GM12865 (cell line): Measurements from ENCODE around the gene MSL1.

Experiments
- DNase-seq: peaks from one replicate; pipeline ENCODE4 v3.0.0; 2010; ENCODE audit warnings: low read depth
- H3K4me3 ChIP-seq: 2 replicates; pipeline ENCODE4 v1.5.1; 2011; ENCODE audit warnings: mild to moderate bottlenecking, low read depth, low read length, control low read depth
- TF ChIP-seq, protein P1 (sequence below): IDR thresholded peaks from 2 replicates; pipeline ENCODE4 v1.5.1; 2011; ENCODE audit warnings: low read length, control low read depth, low read depth, inconsistent platforms; ENCODE audit not compliant: insufficient read depth; ENCODE audit errors: missing control alignments

The MSL1 gene, protein sequence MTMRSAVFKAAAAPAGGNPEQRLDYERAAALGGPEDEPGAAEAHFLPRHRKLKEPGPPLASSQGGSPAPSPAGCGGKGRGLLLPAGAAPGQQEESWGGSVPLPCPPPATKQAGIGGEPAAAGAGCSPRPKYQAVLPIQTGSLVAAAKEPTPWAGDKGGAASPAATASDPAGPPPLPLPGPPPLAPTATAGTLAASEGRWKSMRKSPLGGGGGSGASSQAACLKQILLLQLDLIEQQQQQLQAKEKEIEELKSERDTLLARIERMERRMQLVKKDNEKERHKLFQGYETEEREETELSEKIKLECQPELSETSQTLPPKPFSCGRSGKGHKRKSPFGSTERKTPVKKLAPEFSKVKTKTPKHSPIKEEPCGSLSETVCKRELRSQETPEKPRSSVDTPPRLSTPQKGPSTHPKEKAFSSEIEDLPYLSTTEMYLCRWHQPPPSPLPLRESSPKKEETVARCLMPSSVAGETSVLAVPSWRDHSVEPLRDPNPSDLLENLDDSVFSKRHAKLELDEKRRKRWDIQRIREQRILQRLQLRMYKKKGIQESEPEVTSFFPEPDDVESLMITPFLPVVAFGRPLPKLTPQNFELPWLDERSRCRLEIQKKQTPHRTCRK

DNA sequence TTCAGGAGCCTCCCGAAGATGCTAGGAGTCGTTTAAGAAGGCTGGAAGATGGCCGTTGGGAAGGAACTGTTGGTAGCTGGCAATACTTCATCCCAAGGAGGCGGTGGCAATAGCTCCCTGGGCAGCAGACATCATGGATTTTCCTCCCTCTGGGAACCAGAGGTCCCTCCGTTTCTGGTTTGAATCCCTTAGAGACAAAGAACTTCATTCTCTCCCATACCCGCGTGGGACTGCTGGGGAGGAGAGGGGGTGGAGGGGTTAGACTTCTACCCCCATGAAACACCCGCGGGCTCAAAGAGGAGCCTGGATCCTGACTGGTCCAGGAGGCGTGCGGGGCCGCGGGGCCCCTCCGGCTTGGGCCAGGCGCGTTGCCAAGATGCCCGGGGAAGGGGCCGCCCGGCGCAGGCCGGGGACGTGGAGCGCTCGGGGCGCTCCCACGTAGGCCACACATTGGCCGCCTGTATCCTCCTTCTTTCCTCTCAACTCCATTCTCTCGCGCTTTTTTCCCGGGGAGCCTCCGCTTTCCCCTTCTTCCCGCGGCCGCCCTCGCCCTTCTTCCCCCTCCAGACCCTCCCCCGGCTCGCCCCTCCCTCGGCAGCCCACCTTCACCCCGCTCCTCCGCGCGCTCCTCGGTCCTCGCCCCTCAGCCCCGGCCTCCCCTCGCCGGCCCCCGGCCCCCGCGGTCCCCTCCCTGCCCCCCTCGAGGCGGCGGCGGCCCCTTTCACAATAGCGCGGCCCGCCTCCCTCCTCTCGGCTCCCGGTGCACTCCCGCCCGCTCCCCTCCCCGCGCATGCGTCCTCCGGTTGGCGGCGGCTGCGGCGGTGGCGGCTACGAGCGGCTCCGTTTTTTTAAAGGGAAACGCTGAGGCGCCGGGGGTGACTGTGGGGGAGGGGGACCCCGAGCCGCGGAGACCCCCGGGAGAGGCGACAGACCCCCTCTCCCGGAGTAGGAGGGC lies at the start of gene MSL1:
MSL1 (plus strand) TSS at position 791 of the 955 bp plus-strand sequence. CDS start 642 bp downstream, outside the sequence.
- H3K4me3 ChIP-seq = peak within 1 kb of the TSS; percentile 69
- TF ChIP-seq, protein P1, sequence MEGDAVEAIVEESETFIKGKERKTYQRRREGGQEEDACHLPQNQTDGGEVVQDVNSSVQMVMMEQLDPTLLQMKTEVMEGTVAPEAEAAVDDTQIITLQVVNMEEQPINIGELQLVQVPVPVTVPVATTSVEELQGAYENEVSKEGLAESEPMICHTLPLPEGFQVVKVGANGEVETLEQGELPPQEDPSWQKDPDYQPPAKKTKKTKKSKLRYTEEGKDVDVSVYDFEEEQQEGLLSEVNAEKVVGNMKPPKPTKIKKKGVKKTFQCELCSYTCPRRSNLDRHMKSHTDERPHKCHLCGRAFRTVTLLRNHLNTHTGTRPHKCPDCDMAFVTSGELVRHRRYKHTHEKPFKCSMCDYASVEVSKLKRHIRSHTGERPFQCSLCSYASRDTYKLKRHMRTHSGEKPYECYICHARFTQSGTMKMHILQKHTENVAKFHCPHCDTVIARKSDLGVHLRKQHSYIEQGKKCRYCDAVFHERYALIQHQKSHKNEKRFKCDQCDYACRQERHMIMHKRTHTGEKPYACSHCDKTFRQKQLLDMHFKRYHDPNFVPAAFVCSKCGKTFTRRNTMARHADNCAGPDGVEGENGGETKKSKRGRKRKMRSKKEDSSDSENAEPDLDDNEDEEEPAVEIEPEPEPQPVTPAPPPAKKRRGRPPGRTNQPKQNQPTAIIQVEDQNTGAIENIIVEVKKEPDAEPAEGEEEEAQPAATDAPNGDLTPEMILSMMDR = no peak
- DNase-seq = peak; percentile 83

- TF ChIP-seq, protein P1 = no peak
- H3K4me3 ChIP-seq = no peak overlapping the region
- DNase-seq = no peak
Measured at GRCh38 chr17:40072040-40072734, 49.6 kb upstream of the MSL1 start.

DNA sequence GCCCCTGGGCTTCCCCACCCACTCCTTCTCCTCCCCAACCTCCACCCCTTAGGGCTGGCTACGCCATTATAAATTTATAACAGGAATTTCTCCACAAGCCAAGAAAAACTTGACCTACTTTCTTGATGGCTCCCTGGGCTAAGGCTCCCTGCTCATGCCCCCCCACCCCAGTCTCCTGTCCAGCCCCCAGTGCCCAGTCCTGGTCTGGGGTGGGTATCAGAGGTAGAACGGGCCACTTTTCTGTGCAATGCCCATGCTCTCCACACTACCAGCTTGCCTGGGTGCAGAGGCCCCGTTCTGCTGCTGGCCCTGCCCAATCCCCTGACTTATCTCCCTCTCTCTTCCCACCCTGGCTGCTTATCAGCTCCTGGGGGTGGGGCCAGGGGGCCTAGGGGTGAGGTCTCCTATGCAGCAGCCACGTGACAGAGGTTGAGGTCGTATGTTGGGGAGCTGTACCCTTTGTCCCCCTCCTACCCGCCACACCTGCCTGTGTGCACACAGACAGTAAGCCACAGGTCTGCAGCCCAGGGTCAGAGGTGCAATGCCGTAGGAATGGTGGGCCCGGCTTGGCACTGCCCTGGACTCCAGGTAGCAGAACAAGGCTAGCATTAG lies 48.9 kb upstream of the MSL1 start:
- H3K4me3 ChIP-seq = no peak overlapping the region
- no peak for DNase-seq
- TF ChIP-seq, protein P1 = no peak

- DNase-seq = no peak
- TF ChIP-seq, protein P1 = no peak
- no peak overlapping the region for H3K4me3 ChIP-seq
Measured at GRCh38 chr17:40073454-40074174, 48.2 kb upstream of the MSL1 start.

DNA sequence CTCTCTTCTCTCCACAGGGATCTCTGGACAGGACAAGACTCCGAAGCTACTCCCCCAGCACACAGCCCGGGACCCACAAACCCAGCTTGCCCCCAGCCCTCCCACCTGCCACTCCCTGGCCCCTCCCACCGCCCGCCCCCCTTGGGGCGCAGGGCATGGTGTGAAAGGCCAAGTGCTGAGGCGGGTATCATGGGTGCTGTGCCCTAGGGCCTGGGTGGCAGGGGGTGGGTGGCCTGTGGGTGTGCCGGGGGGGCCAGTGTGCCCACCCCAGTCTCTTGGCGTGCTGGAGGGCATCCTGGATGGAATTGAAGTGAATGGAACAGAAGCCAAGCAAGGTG lies 47.6 kb upstream of the MSL1 start:
- no peak overlapping the region for H3K4me3 ChIP-seq
- DNase-seq = no peak
- TF ChIP-seq, protein P1 = no peak

- no peak overlapping the region for H3K4me3 ChIP-seq
- DNase-seq = peak; percentile 31
- TF ChIP-seq, protein P1 = no peak
Measured at GRCh38 chr17:40074871-40075200, 46.9 kb upstream of the MSL1 start.
